Amniotic epithelial cell (primary cell): ENCODE measurements around the gene TMC3.
A peak's percentile ranks its signal among the peaks of the same experiment; 100 is the strongest.

Source experiments
- DNase-seq: peaks from one replicate; pipeline ENCODE4 v3.0.0-alpha.2; 2010; ENCODE audit warnings: low read depth

The TMC3 gene

DNA sequence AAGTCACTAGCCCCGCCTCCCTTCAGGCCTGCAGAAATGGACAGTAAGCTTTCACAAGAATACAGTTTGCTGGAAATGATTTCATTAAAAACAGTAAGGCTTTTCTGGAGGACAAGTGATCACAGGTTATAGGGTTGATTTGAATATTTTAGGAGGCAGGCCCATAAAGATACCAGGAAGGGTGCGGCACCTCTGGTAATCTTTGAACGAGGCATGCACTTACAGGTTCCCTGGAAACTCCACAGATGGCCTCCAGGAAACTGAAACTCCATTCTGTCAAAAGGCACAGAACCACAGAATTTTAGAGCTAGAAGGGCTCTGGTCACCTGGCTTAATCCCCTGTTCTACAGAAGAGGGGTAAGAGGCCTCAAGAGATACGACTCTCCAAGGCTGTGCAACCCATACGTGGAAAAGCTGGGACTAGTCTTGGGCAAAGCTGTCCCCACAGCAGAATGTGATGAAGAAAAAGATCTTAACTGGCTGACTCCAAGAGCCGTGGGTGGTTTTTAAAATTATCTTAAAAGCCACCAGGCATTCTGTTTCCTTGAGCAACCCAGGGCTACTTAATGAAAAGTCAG lies 51.2 kb downstream of the TMC3 start:
- DNase-seq, result no peak

DNA sequence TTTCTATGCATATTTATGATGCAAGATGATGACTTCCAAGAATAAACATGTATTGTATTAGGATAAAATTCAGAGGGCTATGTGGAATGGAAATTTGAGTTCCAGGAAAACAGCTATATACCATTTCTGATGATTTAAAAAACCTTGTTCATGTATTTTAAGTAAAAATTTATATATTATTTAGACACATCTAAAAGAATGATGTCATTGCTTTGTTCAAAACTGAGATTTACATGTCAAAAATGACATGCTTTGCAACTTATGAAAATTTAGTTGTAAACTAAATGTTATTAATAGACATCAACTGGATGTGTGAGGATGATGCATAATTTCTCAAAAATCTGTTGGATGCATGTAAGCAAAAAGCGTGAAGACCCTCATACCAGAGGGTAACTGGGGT lies 52.3 kb downstream of the TMC3 start:
- DNase-seq, result no peak

DNA sequence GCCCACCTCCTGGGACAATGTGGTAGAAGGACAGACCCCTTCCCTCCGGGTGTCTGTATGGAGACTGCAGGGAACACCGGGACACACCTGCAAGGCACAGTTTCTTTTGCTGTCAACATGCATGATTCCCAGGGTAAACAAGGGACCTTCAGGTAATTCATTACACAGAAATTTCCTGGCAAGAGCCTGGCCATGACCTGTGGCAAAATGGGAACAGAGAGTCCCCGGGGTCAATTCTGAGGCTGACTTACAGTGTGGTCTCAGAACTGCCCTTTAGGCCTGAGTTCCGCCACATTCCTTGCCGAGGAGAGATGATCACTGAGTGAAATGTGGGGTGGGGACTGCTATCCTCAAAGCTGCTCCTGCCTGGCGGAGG lies 56.4 kb downstream of the TMC3 start:
- DNase-seq, result no peak

- DNase-seq, result no peak
Observed at GRCh38 chr15:81316267-81316666, 57.7 kb downstream of the TMC3 start.

DNA sequence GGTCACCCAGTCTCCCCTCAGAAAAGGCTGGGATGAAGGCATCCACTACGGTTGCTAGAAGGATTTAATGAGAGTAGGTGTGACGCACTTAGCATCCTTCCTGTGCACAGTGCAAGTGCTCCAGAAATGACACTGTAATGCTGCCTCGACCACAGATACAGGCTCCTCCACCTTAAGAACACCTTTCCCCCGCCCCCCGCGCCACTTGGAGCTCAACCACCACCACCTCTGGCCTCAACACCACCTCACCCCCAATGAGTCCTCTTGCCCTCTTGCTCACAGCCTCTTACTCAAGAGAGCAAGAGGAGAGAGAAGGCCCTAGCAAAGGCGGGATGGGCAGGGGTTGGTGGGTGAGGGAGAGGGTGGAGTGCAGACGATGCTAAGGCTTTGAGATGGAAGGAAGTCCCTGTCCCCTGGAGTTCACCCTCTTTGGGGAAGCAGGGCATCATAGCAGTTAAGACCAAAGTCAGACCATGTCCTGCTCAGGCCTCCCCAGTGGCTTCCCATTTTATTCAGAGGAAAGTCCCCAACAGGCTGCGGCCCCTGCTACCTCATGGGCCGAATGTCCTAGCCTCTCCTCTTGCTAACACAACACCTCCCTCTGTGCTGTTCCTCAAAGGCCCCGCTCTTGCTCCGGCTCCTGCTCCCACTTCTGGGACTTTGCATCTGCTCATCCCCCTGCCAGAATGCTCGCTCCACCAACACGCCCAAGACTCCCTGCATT lies 58.4 kb downstream of the TMC3 start:
- DNase-seq, result no peak

DNA sequence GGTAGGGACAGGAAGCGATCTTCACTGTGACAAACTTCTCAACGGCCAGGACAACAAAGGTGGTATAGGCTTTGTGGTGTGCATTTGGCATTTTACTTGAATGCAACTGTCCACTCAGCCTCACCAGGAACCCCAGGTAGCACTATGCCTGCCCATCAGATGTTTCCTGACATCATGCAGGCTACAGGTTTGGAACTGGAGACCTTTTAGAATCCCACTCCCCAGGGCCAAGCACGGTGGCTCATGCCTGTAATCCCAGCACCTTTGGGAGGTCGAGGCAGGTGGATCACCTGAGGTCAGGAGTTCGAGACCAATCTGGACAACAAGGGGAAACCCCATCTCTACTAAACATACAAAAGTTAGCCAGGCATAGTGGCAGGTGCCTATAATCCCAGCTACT lies 59.6 kb downstream of the TMC3 start:
- no peak for DNase-seq

GRCh38 chr15:81313686-81314085 lies 60.3 kb downstream of the TMC3 start:
- no peak for DNase-seq

DNA sequence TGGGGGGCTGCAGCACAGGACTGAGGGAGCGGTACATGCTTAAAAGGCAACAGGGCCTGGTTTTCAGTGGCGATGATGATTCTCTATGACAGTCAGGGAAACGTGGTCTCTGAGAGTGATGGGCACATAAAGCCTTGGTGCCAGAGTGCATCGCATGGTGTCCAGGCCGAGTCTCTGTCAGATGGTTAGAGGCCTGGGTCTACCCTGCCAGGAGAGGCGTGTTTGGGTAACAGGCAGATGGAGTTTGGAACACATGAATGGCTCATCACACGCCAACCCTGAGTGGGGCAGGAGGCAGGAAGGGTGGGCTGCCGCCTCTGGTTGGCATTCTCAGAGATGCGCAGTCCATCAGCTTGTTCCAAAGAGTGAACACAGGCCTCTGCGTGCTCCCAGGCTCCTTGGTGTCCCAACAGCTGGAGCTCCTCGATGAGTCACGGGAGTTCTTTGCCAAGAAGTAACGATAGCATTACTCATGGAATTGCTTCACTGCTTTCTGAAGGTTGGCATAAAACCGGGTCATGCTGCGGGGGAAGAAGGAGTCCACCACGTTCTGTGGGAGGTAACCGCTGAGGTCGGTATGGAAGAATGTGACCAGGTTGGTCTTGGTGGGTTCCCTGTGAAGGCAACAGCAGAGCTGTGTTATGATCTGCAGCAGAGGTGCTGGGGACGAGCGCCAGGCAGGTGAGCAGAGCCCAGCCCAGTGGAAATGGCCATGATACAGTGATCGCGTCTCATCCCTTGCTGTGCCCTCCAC lies 61.0 kb downstream of the TMC3 start:
- DNase-seq, result peak; percentile 99

GRCh38 chr15:81311752-81312464 lies 62.1 kb downstream of the TMC3 start:
- peak; percentile 24 for DNase-seq

- no peak for DNase-seq
Observed at GRCh38 chr15:81310480-81310879, 63.5 kb downstream of the TMC3 start.

- DNase-seq, result no peak
Observed at GRCh38 chr15:81309647-81310450, 64.2 kb downstream of the TMC3 start.

- no peak for DNase-seq
Observed at GRCh38 chr15:81308260-81308659, 65.8 kb downstream of the TMC3 start.

- peak; percentile 60 for DNase-seq
Observed at GRCh38 chr15:81304226-81304625, 69.8 kb downstream of the TMC3 start.

GRCh38 chr15:81303244-81304225 lies 70.5 kb downstream of the TMC3 start:
- peak; percentile 55 for DNase-seq

GRCh38 chr15:81302701-81303109 lies 71.3 kb downstream of the TMC3 start:
- no peak for DNase-seq

GRCh38 chr15:81301815-81302399 lies 72.1 kb downstream of the TMC3 start:
- DNase-seq, result no peak

- no peak for DNase-seq
Observed at GRCh38 chr15:81301385-81301784, 72.6 kb downstream of the TMC3 start.

- DNase-seq, result no peak
Observed at GRCh38 chr15:81299630-81300273, 74.3 kb downstream of the TMC3 start.

DNA sequence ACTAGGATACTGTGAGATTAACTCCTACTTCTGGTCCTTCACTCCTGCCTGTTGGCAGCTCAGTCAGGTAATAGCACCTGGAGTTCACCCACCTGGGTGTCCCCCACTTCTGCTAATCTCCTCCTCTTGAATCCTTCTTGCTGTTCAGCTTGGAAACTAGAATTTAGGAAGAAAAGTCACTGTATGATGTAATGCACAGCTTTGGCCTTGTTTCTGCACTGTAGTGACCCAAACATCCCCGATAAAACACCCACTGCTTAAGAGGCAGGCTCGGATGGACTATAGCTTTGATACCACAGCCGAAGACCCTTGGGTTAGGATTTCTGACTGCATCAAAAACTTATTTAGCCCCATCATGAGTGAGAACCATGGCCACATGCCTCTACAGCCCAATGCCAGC lies 74.9 kb downstream of the TMC3 start:
- no peak for DNase-seq

DNA sequence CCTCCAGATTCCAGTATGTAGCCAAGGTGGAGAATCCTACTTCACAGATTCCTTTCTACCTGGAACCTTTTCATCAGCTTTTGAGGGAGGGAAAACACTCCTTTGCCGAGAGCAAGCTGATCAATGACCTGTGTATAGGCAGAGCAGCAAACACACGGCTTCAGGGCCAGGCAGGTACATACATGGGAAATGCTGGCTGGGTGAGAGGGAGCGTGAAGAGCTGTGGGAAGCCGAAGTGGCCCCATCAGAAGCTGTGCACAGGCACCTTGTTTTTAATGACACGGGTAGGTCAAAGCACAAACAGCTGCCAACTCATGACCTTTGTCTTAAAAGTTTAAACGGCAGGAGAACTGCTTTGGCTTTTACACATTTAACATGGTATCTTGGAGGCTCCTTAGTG lies 75.4 kb downstream of the TMC3 start:
- DNase-seq, result no peak
